BLaER1 (cell line): ENCODE measurements around the gene CHTF8.

ENCODE experiments used
- H3K27ac ChIP-seq: shearing (Covaris generic); formaldehyde crosslinking; 2 replicates; pipeline ENCODE4 v1.8.1; 2022
- H3K27me3 ChIP-seq: shearing (Covaris generic); formaldehyde crosslinking; 2 replicates; pipeline ENCODE4 v1.8.1; 2022
- H3K36me3 ChIP-seq: shearing (Covaris generic); formaldehyde crosslinking; 2 replicates; pipeline ENCODE4 v1.8.1; 2022
- H3K4me1 ChIP-seq: shearing (Covaris generic); formaldehyde crosslinking; 2 replicates; pipeline ENCODE4 v1.8.1; 2022
- H3K4me2 ChIP-seq: shearing (Covaris generic); formaldehyde crosslinking; 2 replicates; pipeline ENCODE4 v1.8.1; 2022
- H3K4me3 ChIP-seq: shearing (Covaris generic); formaldehyde crosslinking; 2 replicates; pipeline ENCODE4 v1.8.1; 2022
- H3K9ac ChIP-seq: shearing (Covaris generic); formaldehyde crosslinking; 2 replicates; pipeline ENCODE4 v1.8.1; 2022
- H3K9me3 ChIP-seq: shearing (Covaris generic); formaldehyde crosslinking; 2 replicates; pipeline ENCODE4 v1.8.1; 2022
- H4K20me1 ChIP-seq: shearing (Covaris generic); formaldehyde crosslinking; 2 replicates; pipeline ENCODE4 v1.8.1; 2022
- Cebpa-rat ChIP-seq: shearing (Covaris generic); IDR thresholded peaks from 2 replicates; pipeline ENCODE4 v1.8.1; 2022

Gene CHTF8

GRCh38 chr16:69089091-69089910 is 43.1 kb downstream of the CHTF8 start:
- TF ChIP-seq Cebpa-rat = no peak
- no peak overlapping the region for H3K4me3 ChIP-seq
- H3K27ac ChIP-seq = no peak overlapping the region
- no peak overlapping the region for H3K9ac ChIP-seq
- no peaks in the 10 kb centered on the region for H3K9me3 ChIP-seq
- H3K4me2 ChIP-seq = no peak overlapping the region
- H4K20me1 ChIP-seq = no peaks in the 10 kb centered on the region
- peaks cover 9% of the 10 kb centered on the region; the same call in 1 of the 2 replicates for H3K36me3 ChIP-seq
- no peaks in the 10 kb centered on the region for H3K27me3 ChIP-seq
- peaks cover 9% of the 10 kb centered on the region for H3K4me1 ChIP-seq

- Histone ChIP-seq H3K9me3 (no peaks in the 10 kb centered on the region), H3K27ac (no peak overlapping the region), H4K20me1 (no peaks in the 10 kb centered on the region), H3K4me2 (no peak overlapping the region), H3K36me3 (peaks cover 9% of the 10 kb centered on the region; the same call in 1 of the 2 replicates), H3K9ac (no peak overlapping the region), H3K4me1 (peaks cover 8% of the 10 kb centered on the region), H3K4me3 (no peak overlapping the region), H3K27me3 (no peaks in the 10 kb centered on the region)
- no peak for TF ChIP-seq Cebpa-rat
Observed at GRCh38 chr16:69088684-69089083, 43.7 kb downstream of the CHTF8 start.

GRCh38 chr16:69087161-69087581 is 45.2 kb downstream of the CHTF8 start:
- Histone ChIP-seq H3K4me2 (peak overlapping the region; percentile 42), H3K4me1 (peaks cover 8% of the 10 kb centered on the region), H4K20me1 (no peaks in the 10 kb centered on the region), H3K9ac (no peak overlapping the region), H3K27ac (no peak overlapping the region), H3K36me3 (peaks cover 16% of the 10 kb centered on the region; the same call in 1 of the 2 replicates), H3K27me3 (no peaks in the 10 kb centered on the region), H3K9me3 (no peaks in the 10 kb centered on the region), H3K4me3 (no peak overlapping the region)
- TF ChIP-seq Cebpa-rat = no peak

GRCh38 chr16:69085032-69085695 is 47.2 kb downstream of the CHTF8 start:
- H3K27ac ChIP-seq = no peak overlapping the region
- no peaks in the 10 kb centered on the region for H3K9me3 ChIP-seq
- peaks cover 16% of the 10 kb centered on the region; the same call in 1 of the 2 replicates for H3K36me3 ChIP-seq
- H4K20me1 ChIP-seq = no peaks in the 10 kb centered on the region
- no peak overlapping the region for H3K4me2 ChIP-seq
- peaks cover 8% of the 10 kb centered on the region for H3K4me1 ChIP-seq
- peak; percentile 49; the same call in 1 of the 2 replicates for TF ChIP-seq Cebpa-rat
- H3K4me3 ChIP-seq = no peak overlapping the region
- H3K9ac ChIP-seq = no peak overlapping the region
- H3K27me3 ChIP-seq = no peaks in the 10 kb centered on the region

- Histone ChIP-seq H3K9ac (no peak overlapping the region), H3K27ac (no peak overlapping the region), H3K4me1 (peaks cover 8% of the 10 kb centered on the region), H3K4me3 (no peak overlapping the region), H3K4me2 (no peak overlapping the region), H3K9me3 (no peaks in the 10 kb centered on the region), H4K20me1 (no peaks in the 10 kb centered on the region), H3K27me3 (no peaks in the 10 kb centered on the region), H3K36me3 (peaks cover 16% of the 10 kb centered on the region; the same call in 1 of the 2 replicates)
- TF ChIP-seq Cebpa-rat = no peak
Observed at GRCh38 chr16:69084289-69084688, 48.1 kb downstream of the CHTF8 start.

GRCh38 chr16:69083306-69083941 is 49.0 kb downstream of the CHTF8 start:
- H3K9ac ChIP-seq = no peak overlapping the region
- H3K4me3 ChIP-seq = no peak overlapping the region
- H3K27ac ChIP-seq = no peak overlapping the region
- H3K4me1 ChIP-seq = peaks cover 8% of the 10 kb centered on the region
- H3K9me3 ChIP-seq = no peaks in the 10 kb centered on the region
- peaks cover 16% of the 10 kb centered on the region; the same call in 1 of the 2 replicates for H3K36me3 ChIP-seq
- no peak overlapping the region for H3K4me2 ChIP-seq
- no peak for TF ChIP-seq Cebpa-rat
- H4K20me1 ChIP-seq = no peaks in the 10 kb centered on the region
- no peaks in the 10 kb centered on the region for H3K27me3 ChIP-seq

- no peaks in the 10 kb centered on the region for H3K27me3 ChIP-seq
- no peaks in the 10 kb centered on the region for H3K4me1 ChIP-seq
- H3K9ac ChIP-seq = no peak overlapping the region
- no peaks in the 10 kb centered on the region for H3K9me3 ChIP-seq
- H4K20me1 ChIP-seq = no peaks in the 10 kb centered on the region
- TF ChIP-seq Cebpa-rat = no peak
- H3K27ac ChIP-seq = no peak overlapping the region
- H3K4me3 ChIP-seq = no peak overlapping the region
- H3K4me2 ChIP-seq = no peak overlapping the region
- H3K36me3 ChIP-seq = peaks cover 7% of the 10 kb centered on the region; the same call in 1 of the 2 replicates
Observed at GRCh38 chr16:69079697-69080096, 52.7 kb downstream of the CHTF8 start.

GRCh38 chr16:69078073-69078472 is 54.3 kb downstream of the CHTF8 start:
- H3K9ac ChIP-seq = no peak overlapping the region
- no peaks in the 10 kb centered on the region for H3K9me3 ChIP-seq
- no peak overlapping the region for H3K4me2 ChIP-seq
- H3K36me3 ChIP-seq = peaks cover under 1% of the 10 kb centered on the region; the same call in 1 of the 2 replicates
- H4K20me1 ChIP-seq = no peaks in the 10 kb centered on the region
- H3K4me1 ChIP-seq = no peaks in the 10 kb centered on the region
- H3K4me3 ChIP-seq = no peak overlapping the region
- no peak for TF ChIP-seq Cebpa-rat
- H3K27me3 ChIP-seq = no peaks in the 10 kb centered on the region
- no peak overlapping the region for H3K27ac ChIP-seq

- Histone ChIP-seq H3K9me3 (no peaks in the 10 kb centered on the region), H3K9ac (no peak overlapping the region), H3K27ac (no peak overlapping the region), H3K4me3 (no peak overlapping the region), H3K27me3 (no peaks in the 10 kb centered on the region), H3K36me3 (no peaks in the 10 kb centered on the region), H4K20me1 (no peaks in the 10 kb centered on the region), H3K4me1 (0 out of 2 replicates have a peak, but pooled peaks cover 4% of the 10 kb centered on the region), H3K4me2 (no peak overlapping the region)
- TF ChIP-seq Cebpa-rat = no peak
Observed at GRCh38 chr16:69077251-69077650, 55.1 kb downstream of the CHTF8 start.
